ENCODE measurements around the gene HNRNPDL. TPM values are rescaled to one million over a fixed set of nuclear protein-coding genes. Genes with fewer than 3 reads are reported as not detected.

Gene HNRNPDL
- total and polyA plus RNA-seq, 2 experiments from 2014 or later: 255 to 299 TPM

DNA sequence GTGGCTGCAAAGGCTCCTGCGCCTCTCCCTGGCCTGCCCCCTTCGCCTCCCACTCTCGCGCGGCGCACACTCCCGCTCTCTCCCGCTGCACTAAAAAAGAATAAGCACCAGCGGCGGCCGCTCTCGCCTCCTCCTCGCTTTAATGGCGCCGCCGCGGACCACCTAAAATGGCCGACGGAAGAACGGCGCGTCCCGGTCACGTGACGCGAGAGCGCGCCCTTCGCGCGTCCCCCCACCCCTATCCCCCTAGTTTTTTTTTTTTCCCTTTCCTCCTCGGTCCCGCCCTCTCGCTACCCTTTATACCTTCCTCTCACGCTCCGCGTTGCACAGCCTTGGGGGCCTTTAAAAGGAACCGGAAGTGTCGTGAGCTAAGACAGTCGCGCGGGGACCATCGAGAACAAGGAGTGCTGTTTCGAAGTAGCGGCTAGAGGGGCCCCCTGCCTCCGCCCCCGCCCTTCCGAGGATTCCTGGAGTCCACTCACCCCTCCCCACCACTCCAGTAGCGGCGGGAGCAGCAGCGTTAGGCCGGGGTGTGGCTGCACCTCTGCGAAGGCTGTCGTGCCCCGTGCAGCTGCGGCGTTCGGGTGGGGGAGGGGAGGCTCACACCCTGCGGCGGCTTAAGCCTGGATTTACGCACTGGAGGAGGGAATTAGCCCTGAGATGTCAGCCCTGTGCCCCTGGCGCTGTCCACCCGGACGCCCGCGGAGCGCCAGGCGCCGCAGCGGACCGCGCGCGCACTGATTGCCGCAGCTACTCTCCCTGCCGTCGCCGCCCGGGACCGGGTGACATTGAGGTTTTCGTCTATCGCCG is 56.2 kb downstream of the HNRNPDL start, which contains the start of gene HNRNPD:
TSS of gene HNRNPD (minus strand) at position 176 of the 810 bp plus-strand sequence. CDS start 313 bp downstream, outside the sequence.
- Histone ChIP-seq H3K9me3 (ENCODE audit: low read depth) (no peaks in the 10 kb centered on the region), H3K4me3 (peak within 1 kb of the TSS; percentile 83), H3K27ac (peak within 1 kb of the TSS; percentile 100), H3K4me1 (ENCODE audit: low read depth) (peaks cover 28% of the 10 kb centered on the region), H3K27me3 (no peaks in the 10 kb centered on the region), H3K36me3 (no peaks in the 10 kb centered on the region)
- DNase-seq (ENCODE audit: low read depth in 1 of 2, low spot score in 1 of 2): peak; percentile 99 to 100
- TF ChIP-seq, protein P1, sequence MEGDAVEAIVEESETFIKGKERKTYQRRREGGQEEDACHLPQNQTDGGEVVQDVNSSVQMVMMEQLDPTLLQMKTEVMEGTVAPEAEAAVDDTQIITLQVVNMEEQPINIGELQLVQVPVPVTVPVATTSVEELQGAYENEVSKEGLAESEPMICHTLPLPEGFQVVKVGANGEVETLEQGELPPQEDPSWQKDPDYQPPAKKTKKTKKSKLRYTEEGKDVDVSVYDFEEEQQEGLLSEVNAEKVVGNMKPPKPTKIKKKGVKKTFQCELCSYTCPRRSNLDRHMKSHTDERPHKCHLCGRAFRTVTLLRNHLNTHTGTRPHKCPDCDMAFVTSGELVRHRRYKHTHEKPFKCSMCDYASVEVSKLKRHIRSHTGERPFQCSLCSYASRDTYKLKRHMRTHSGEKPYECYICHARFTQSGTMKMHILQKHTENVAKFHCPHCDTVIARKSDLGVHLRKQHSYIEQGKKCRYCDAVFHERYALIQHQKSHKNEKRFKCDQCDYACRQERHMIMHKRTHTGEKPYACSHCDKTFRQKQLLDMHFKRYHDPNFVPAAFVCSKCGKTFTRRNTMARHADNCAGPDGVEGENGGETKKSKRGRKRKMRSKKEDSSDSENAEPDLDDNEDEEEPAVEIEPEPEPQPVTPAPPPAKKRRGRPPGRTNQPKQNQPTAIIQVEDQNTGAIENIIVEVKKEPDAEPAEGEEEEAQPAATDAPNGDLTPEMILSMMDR (IDR thresholded peaks at IDR 0.05; ENCODE audit: low read depth, low read length): no peak

DNA sequence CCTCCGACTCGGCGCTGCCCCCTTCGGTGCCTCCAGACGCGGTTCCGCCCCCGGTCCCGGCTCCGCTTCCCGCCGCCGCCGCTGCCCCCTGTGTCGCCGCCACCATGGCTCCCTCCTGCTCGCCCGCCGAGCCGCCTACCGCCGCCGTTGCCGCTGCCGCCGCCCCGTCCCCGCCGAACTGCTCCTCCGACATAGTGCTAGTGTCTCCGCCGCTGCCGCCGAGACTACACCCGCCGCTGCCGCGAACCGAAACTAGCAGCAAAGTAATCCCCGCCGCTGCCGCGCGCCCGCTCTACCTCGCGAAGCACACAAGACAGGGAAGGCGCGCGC is 56.8 kb downstream of the HNRNPDL start:
- DNase-seq (ENCODE audit: low read depth in 1 of 2, low spot score in 1 of 2): no peak
- H3K9me3 ChIP-seq (ENCODE audit: low read depth): no peaks in the 10 kb centered on the region
- H3K27ac ChIP-seq: peak overlapping the region; percentile 100
- no peaks in the 10 kb centered on the region for H3K27me3 ChIP-seq
- no peaks in the 10 kb centered on the region for H3K36me3 ChIP-seq
- TF ChIP-seq, protein P1 (IDR thresholded peaks at IDR 0.05; ENCODE audit: low read depth, low read length): no peak
- H3K4me3 ChIP-seq: peak overlapping the region; percentile 83
- H3K4me1 ChIP-seq (ENCODE audit: low read depth): peaks cover 33% of the 10 kb centered on the region

Other genes with a start within 250 kb of the HNRNPDL start
- 73.2 and 175 TPM in 2 replicates for gene HNRNPD, start 56.5 kb downstream of the HNRNPDL start, total RNA-seq
- 348 and 451 TPM in 2 replicates for gene HNRNPD, start 56.5 kb downstream of the HNRNPDL start, polyA plus RNA-seq
- gene ENOPH1, start 128 bp upstream of the HNRNPDL start, total RNA-seq: 23.2 and 32.1 TPM in 2 replicates
- 43.2 and 43.4 TPM in 2 replicates for gene ENOPH1, start 128 bp upstream of the HNRNPDL start, polyA plus RNA-seq
- gene TMEM150C, start 131.5 kb upstream of the HNRNPDL start, total RNA-seq: 5.1 and 5.6 TPM in 2 replicates
- gene TMEM150C, start 131.5 kb upstream of the HNRNPDL start, polyA plus RNA-seq: 5.3 and 6.5 TPM in 2 replicates

Measured in cardiac muscle cell (in vitro differentiated cells and primary cell).